Measurements from ENCODE around the gene MED12L.

DNA sequence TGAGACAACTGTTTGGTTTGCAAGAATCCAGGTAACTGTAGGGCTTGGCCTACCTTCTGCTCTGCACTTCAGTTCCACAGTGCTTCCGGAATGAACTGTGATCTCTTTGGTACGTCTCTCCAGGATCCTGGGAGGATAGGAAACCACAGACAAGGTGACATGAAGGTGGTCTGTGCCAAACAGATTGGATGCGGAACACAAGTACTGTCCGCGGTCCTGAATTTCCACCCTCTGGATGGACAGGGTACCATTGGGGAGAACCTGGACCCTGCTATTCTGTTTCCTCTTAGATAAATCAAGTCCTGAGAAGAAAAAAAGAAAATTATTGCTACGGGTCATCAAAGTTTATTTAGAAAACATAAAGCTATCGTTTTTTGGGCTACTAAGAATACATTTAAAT lies 358.1 kb downstream of the MED12L start:
- TF ChIP-seq, protein P1, sequence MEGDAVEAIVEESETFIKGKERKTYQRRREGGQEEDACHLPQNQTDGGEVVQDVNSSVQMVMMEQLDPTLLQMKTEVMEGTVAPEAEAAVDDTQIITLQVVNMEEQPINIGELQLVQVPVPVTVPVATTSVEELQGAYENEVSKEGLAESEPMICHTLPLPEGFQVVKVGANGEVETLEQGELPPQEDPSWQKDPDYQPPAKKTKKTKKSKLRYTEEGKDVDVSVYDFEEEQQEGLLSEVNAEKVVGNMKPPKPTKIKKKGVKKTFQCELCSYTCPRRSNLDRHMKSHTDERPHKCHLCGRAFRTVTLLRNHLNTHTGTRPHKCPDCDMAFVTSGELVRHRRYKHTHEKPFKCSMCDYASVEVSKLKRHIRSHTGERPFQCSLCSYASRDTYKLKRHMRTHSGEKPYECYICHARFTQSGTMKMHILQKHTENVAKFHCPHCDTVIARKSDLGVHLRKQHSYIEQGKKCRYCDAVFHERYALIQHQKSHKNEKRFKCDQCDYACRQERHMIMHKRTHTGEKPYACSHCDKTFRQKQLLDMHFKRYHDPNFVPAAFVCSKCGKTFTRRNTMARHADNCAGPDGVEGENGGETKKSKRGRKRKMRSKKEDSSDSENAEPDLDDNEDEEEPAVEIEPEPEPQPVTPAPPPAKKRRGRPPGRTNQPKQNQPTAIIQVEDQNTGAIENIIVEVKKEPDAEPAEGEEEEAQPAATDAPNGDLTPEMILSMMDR (IDR thresholded peaks at IDR 0.05; ENCODE audit: low read length) = no peak
- TF ChIP-seq EZH2 (optimal IDR thresholded peaks at IDR 0.05; ENCODE audit: low read depth, low read length) = no peak
